Hematopoietic multipotent progenitor cell treated with erythropoietin and hydrocortisone succinate and interleukin-3 and kit ligand, for 4 days (in vitro differentiated cells): Measurements from ENCODE around the gene MYL10.
"Not testable (repeated sequence)": the region's sequence is repeated elsewhere in the genome, so short reads cannot be mapped to it uniquely, and the experiment has no call there.

Experiments used
- DNase-seq: peaks from one replicate; pipeline ENCODE4 v3.0.0-alpha.2; 2015

MYL10 gene

GRCh38 chr7:101650579-101651081 lies 21.5 kb upstream of the MYL10 start:
- peak; percentile 19 for DNase-seq

DNA sequence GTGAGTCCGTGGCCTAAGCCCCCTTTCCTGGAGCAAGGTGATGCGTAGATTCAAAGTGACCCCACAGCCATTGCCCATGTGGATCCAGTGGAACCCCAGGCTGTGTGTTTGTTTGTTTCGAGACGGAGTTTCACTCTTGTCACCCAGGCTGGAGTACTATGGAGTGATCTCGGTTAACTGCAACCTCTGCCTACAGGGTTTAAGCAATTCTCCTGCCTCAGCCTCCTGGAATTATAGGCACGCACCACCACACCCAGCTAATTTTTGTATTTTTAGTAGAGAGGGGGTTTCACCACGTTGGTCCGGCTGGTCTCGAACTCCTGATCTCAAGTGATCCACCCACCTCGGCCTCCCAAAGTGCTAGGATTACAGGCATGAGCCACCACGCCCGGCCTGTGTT lies 18.8 kb upstream of the MYL10 start:
- not testable (repeated sequence) for DNase-seq

DNA sequence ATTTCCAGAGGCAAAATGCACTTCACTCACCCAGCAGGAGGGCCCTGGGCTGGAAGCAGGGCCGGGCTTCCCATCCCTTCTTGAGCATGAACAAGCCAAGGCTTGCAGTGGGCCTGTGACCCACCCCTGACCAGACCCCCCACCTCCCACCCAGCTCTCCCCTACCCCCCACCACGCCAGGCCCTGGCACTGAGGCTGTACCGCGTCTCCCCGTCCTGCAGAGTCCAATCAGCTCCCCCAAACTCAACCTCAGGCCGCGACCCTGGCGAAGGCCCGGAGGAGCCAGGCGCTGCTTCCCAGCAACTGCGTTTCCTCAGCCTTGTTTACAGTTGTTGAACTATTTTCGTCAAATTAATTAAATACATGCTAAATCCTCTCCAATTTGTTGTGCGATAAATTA lies 16.9 kb upstream of the MYL10 start:
- DNase-seq, result no peak

- no peak for DNase-seq
Observed at GRCh38 chr7:101644879-101645278, 15.8 kb upstream of the MYL10 start.

DNA sequence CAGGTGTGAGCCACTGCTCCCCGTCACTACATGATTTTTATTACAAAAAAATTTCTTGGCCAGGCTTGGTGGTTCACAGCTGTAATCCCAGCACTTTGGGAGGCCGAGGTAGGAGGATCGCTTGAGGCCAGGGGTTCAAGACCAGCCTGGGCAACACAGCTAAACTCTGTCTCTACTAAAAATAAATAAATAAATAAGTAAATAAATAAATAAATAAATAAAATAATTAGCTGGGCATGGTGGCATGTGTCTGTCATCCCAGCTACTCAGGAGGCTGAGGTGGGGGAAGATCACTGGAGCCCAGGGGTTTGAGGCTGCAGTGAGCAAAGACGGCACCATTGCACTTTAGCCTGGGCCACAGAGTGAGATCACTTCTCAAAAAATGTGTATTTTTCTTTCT lies 10.0 kb upstream of the MYL10 start:
- not testable (repeated sequence) for DNase-seq

- no peak for DNase-seq
Observed at GRCh38 chr7:101636822-101637623, 7.9 kb upstream of the MYL10 start.

- no peak for DNase-seq
Observed at GRCh38 chr7:101635484-101635883, 6.4 kb upstream of the MYL10 start.

DNA sequence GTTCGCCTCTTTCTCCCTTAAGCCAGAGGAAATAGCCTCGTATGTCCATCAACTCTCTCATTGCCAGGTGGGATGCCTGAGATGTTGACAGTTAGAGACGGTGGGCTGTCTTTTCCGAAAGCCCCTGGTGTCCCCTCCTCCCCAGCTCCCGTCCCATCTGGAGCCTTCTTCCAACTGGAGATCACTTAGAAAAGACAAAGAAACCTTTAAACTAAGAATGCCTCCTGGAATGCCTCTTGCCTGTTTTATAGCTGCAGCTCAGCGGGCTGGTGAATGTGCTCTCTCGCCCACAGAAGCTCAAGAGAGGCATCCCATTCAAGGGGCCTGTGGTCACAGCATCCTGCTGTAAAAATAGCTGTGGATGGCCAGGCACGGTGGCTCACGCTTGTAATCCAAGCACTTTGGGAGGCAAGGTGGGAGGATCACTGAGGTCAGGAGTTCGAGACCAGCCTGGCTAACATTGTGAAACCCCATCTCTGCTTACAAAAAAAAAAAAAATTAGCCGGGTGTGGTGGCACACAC lies 5.2 kb upstream of the MYL10 start:
- DNase-seq, result no peak

DNA sequence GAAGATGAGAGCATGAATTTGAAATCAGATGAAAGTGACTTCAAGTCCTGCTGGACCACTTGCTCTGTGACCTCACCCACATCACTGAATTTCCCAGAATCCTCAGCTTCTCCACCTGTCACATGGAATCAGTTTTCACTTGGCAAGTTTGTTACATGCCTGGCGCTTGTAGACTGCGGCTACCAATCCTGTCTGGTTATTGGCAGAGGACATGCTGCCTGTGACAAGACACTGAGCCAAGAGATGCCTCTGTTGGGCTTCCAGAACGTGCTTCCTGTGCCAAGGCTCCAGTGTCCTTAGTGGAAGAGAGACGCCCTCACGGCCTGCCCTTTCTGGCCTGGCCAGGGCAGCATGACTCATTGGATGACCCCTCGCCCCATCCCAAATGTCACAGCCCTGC lies 4.4 kb upstream of the MYL10 start:
- DNase-seq, result no peak

DNA sequence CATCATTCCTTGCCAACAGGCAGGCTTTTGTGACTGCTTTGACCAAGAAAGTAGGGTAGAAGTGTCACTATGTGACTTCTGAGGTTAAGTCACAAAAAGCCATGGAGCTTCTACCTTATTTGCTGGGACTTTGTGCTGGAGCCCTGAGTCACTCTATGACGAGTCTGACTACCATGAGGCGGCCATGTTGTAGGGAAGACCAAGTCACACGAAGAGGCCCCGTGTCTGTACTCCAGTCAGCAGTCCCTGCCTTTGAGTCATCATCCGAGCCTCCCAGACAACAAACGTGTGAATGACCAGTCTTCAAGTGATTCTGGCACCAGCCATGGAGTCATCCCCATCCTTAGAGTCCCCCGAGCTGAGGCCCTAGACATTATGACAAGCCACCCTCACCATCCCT lies 3.5 kb upstream of the MYL10 start:
- no peak for DNase-seq

DNA sequence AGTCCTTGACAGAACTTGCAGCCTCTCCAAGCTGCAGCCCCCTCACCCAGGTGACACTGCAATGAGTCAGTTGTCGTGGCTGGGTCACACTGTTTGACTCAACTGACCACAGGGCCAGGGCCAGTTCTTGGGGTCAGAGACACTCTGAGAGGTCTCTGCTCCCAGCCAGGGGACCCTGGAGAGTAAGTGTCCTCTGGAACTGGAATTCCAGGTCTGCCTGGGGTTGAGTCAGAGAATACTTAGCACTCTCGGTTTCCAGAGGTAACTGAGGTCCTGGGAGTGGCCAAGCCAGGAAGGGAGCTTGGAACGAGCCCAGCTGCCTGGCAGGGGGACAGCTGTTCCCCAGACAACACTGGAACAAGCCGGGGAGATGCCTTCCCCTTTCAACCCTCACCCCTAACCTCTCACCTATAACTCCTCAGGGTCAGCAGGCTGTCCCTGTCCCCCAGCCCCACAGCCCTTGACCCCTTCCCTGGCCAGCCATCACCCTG lies 2.2 kb upstream of the MYL10 start:
- DNase-seq, result no peak

DNA sequence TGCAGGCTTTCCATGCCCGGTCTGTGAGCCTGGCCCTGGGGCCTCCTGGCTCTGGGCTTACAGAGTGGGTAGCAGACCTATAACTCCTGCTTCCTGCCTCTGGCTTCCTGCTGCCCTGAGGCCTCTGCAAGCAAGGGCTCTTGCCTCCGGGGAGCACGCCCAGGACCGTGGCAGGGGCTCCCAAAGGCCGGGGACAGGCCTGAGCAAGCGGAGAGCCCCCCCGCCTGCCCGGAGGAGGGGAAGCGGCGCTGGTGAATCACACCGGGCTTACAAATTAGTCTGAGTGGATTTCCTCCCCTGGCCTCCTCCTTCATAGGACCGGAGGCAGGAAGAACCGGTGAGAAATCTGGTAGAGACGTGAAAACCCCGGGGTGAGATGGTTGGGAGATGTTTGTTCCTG lies 1.5 kb upstream of the MYL10 start:
- DNase-seq, result no peak

DNA sequence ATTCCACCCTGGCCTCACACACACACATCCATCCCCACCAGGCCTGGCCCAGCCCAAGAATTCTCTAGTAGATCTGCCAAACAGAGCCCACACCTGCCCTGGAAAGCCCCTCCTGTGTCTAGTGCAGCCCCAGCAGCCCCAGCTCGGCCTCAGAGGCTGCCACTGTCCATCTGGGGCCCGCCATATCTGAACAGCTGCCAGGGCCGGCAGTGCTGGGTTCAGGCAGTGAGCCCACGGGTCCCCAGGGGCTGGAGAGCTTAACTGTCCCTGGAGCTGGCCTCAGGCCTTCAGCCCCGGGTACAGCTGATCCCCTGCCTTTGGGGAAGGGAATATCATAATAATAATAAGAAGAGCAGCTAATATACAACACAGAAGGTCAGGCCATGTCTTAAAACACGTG lies 574 bp downstream of the MYL10 start:
- no peak for DNase-seq

GRCh38 chr7:101626758-101627157 lies 2.3 kb downstream of the MYL10 start:
- no peak for DNase-seq

DNA sequence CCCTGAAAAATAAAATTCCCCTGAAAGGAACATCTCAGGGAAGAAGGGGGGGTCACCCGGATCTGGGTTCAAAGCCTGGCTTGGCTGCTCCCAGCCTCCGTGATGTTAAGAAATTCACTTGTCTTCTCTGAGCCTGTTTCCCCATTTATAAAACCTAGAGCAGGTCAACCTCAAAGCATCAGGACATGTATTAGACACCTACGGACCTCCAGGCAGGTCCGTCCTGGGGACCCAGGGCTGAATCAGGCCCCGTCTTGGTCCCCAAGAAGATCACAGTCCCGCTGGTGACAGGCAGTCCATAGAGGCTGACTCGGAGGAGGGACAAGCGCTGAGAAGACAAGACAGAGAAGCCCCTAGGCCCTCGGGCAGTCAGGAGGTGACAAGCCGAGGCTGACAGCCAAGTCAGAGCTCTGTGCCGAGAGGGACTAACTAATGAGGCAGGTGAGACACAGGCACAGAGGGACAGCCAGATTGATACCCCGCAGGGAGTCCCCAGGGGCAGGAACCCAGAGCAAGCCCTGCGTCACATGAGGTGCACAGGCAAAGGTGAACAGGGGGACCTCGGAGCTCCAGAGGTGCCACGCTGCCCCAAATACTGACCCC lies 2.9 kb downstream of the MYL10 start:
- DNase-seq, result no peak

- peak; percentile 17 for DNase-seq
Observed at GRCh38 chr7:101625031-101625791, 3.9 kb downstream of the MYL10 start.

DNA sequence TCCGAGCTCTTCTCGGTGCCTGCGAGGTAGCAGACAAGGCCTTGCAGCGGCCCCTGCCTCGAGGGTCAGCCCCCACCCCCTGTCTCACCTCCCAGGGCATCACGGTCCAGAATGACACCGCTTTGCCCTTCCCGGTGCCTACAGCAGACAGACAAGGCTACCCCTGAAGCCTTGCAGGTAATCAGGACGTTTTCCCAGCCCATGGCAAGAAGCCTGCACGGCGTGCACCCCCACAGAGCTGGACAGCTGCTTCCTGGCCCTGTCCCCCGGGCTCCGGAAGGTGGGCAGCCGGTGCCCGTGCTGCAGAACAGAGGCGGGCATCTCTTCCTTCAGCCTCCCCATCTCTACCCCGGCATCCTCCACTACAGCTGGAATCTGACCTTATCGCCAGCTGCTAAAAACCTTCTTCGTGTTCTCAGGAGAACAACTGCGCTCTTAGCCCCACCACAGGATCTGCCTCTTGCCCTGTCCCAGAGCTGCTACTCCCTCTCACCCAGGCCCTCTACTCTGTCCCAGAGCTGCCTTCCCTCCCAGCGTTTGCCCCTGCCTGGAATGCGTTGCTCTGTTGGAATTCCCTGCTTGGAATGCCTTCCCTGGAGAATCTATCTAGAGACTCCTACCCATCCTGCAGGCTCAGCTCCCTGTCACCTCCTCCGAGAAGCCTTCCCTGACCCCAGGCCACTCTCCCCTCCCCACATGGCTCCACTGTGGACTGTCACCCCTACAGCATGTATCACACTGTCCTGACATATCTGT lies 4.7 kb downstream of the MYL10 start:
- no peak for DNase-seq

DNA sequence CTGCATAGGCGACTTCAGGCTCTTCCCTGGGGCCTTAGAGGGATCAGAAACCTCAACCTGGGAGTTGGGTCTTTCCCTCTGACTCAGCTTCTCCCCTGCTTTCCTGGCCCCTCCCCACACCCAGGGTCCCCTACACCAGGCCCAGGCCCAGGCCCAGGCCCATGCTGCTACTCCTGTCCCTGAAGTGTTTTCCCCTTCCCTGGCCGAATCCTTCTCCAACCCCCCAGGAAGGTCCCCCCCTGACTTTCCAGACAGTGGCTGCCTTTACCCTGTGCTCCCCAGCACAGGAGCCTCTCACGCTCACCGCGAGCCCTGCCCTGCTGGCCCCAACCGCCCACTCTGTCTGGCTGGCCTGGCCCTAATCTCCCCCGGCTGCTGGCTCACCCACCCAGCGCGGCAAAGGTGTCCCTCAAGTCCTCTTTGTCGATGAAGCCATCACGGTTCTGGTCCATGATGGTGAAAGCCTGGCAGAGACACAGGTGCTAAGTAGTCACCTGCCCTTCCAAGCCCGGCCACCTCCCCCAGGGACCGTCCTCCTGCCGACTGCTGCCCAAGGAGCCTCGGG lies 6.4 kb downstream of the MYL10 start:
- DNase-seq, result no peak

DNA sequence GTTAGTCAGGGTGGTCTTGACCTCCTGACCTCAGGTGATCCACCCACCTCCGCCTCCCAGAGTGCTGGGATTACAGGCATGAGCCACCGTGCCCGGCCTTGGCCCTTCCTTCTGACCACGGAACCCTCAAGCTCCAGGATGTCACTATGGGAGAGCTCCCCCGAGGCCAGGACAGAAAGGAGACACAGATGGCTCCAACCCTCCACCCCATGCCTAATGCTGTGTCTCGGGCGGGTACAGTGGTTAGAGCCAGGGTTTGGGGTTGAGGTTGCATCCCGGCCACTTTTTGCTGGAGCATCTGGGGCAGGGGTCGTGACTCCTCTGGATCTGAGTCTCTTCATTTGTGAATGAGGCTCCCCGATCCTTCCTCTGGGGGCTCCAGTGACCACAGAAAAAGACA lies 8.1 kb downstream of the MYL10 start:
- no peak for DNase-seq

GRCh38 chr7:101620395-101620794 lies 8.7 kb downstream of the MYL10 start:
- DNase-seq, result no peak

DNA sequence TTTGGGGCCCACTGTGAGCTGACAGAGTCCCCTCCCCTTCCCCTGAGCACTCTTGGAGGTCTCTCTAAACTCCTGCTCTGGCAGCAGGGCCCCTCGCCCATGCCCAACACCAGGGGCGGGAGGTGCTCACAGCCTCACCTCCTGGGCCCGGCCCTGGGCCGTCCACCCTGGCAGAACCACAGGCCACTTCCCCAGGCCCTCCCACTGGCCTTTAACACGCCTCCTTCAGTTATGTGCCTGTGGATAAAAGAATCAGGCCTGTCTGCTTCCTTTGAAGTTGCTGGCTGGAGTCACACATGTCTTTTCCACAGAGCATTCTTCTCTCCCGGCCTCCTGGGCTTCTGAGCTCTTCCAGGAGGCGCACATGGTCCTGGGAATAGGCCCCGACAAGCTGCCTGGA lies 10.2 kb downstream of the MYL10 start:
- DNase-seq, result no peak

- no peak for DNase-seq
Observed at GRCh38 chr7:101618207-101618839, 10.8 kb downstream of the MYL10 start.
